Mesothelial cell of epicardium (in vitro differentiated cells): ENCODE data around the gene NFATC2. TPM values are rescaled to one million over a fixed set of nuclear protein-coding genes. Genes with fewer than 3 reads are reported as not detected.
A peak's percentile ranks its signal among the peaks of the same experiment; 100 is the strongest.

ENCODE experiments used
- DNase-seq, 2 experiments: peaks; one replicate each; pipeline ENCODE4 v3.0.0; 2021; ENCODE audit warnings: low spot score in 2 of 2; ENCODE audit not compliant: unreplicated experiment in 2 of 2
- H3K27ac Mint-ChIP-seq: 2 replicates; pipeline ENCODE4 v1.8.0; 2021; ENCODE audit warnings: mixed read lengths
- H3K27me3 Mint-ChIP-seq: 2 replicates; pipeline ENCODE4 v1.8.0; 2021; ENCODE audit warnings: low read depth, mixed read lengths
- H3K36me3 Mint-ChIP-seq: 2 replicates; pipeline ENCODE4 v1.8.0; 2021; ENCODE audit warnings: mixed read lengths
- H3K4me1 Mint-ChIP-seq: 2 replicates; pipeline ENCODE4 v1.8.0; 2021; ENCODE audit warnings: mixed read lengths
- H3K4me3 Mint-ChIP-seq: 2 replicates; pipeline ENCODE4 v1.8.0; 2021; ENCODE audit warnings: mild to moderate bottlenecking, moderate library complexity, mixed read lengths
- H3K9me3 Mint-ChIP-seq: 2 replicates; pipeline ENCODE4 v1.8.0; 2021; ENCODE audit warnings: mixed read lengths
- total RNA-seq: library from RNA; stranded (reverse); gene quantifications from 3 replicates; pipeline ENCODE4 v1.2.1, GENCODE V29; 2021
- TF ChIP-seq, protein P1 (sequence below): fragments of 200-600 bp; sonication (generic); IDR thresholded peaks from one replicate; pipeline ENCODE4 v1.5.0; 2021; ENCODE audit warnings: antibody characterized with exemption; ENCODE audit not compliant: unreplicated experiment

The NFATC2 gene
- total RNA-seq, 1 donor from 2014 or later = 14.0 TPM

DNA sequence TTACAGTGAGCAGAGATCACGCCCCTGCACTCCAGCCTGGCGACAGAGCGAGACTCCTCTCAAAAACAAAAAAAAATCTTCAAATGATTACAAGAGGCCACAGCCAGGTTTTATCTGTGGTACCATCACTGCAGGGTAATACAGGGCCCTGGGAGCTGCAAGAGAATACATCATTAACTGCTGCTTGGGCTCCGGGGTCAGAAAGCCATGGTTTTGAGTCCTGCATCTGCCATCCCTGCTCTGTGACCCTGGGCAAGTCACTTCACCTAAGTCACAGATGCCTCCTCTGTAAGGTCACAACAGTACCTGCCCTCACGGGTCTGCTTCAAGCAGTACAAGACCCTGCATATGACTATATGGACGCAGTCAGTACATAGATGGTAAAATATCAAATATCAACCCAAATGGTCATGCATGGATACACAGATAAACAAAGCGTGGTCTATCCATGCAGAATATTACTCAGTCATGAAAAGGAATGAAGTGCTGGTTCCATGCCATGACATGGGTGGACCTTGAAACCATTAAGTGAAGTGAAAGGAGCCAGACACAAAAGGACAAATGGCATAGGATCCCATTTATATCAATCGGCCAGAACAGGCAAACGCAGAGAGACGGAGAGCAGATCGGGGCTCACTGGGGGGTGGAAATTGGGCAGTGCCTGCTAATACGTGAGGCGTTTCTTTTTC lies 83.6 kb downstream of the NFATC2 start:
- TF ChIP-seq, protein P1, sequence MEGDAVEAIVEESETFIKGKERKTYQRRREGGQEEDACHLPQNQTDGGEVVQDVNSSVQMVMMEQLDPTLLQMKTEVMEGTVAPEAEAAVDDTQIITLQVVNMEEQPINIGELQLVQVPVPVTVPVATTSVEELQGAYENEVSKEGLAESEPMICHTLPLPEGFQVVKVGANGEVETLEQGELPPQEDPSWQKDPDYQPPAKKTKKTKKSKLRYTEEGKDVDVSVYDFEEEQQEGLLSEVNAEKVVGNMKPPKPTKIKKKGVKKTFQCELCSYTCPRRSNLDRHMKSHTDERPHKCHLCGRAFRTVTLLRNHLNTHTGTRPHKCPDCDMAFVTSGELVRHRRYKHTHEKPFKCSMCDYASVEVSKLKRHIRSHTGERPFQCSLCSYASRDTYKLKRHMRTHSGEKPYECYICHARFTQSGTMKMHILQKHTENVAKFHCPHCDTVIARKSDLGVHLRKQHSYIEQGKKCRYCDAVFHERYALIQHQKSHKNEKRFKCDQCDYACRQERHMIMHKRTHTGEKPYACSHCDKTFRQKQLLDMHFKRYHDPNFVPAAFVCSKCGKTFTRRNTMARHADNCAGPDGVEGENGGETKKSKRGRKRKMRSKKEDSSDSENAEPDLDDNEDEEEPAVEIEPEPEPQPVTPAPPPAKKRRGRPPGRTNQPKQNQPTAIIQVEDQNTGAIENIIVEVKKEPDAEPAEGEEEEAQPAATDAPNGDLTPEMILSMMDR = no peak
- Mint-ChIP-seq H3K36me3 (peaks cover 17% of the 10 kb centered on the region), H3K4me3 (no peak overlapping the region), H3K27me3 (no peaks in the 10 kb centered on the region), H3K4me1 (peaks cover 26% of the 10 kb centered on the region), H3K27ac (no peak overlapping the region), H3K9me3 (peaks cover 9% of the 10 kb centered on the region)
- DNase-seq = no peak

DNA sequence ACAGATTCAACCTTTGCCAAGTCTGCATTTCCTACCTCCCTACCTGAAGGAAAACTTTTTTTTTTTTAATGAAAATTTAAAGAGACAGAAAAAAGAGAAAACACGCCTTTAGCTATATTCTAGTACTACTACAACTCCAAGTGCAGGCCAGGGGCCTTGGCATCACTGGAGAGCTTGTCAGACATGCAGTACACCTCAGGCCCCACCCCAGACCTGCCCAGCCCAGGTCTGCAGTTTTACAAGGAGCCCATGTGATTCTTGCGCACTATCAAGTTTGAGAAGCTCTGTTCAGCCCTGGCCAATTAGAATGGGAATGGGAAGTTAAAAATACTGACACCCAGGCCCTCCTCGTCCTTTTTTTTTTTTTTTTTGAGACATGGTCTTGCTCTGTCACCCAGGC lies 85.0 kb downstream of the NFATC2 start:
- peak overlapping the region; percentile 95 for H3K27ac Mint-ChIP-seq
- no peak overlapping the region for H3K4me3 Mint-ChIP-seq
- H3K4me1 Mint-ChIP-seq = peaks cover 21% of the 10 kb centered on the region

DNA sequence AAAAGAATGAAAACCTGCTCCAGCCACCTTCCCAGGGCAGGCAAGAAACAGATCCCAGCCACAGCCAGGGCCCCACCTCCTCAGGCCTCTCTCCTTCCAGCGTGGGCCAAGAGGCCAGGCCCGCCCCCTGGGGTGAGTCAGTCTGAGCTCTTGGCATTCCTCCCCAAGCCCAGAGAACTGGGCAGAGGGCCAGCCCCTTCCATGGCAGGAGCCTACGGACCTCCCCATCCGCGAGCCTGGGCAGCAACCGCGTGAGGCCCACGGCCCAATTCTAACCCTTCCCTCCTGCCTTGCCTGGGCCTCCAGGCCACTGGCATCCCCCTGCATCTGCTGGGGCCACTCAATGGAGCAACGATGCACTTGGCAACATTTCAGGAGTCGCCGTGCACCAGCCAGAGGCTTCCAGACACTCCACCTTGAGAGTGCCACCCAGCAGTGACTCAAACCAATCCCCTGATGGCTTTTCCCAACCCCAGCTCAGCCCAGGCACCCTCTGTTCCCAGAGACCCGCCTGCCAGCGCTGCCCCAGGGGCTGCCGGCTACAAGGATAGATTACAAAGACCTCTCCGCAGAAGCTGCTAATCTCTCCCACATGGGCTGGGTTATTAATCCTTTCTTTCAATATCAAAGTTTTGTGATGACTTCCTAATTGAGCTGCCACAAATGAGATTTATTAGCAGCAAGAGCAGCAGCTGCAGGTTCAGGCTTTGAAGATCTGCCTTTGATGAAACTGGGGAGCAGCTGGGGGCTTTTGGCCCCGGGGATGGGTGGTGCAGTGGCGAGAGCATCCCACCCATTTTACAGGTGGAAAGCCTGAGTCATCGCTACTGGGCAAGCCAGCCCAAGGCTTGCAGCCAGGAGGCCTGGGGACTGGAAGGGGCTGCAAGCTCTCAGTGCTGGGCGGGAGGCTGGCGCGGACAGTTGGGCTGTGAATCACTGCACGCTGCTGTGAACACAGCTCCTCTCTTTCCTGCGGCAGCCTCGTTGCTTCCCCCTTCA lies 85.7 kb downstream of the NFATC2 start:
- TF ChIP-seq, protein P1 = no peak
- H3K27ac Mint-ChIP-seq = peak overlapping the region; percentile 95
- H3K4me1 Mint-ChIP-seq = peaks cover 21% of the 10 kb centered on the region
- peak; percentile 73 to 86 for DNase-seq
- H3K4me3 Mint-ChIP-seq = no peak overlapping the region
- no peaks in the 10 kb centered on the region for H3K27me3 Mint-ChIP-seq
- H3K9me3 Mint-ChIP-seq = peaks cover 11% of the 10 kb centered on the region
- H3K36me3 Mint-ChIP-seq = peaks cover 34% of the 10 kb centered on the region

More for the DNA sequence above, 85.0 kb downstream of the NFATC2 start:
- TF ChIP-seq, protein P1 = no peak
- Mint-ChIP-seq H3K27me3 (no peaks in the 10 kb centered on the region), H3K9me3 (peaks cover 11% of the 10 kb centered on the region), H3K36me3 (peaks cover 30% of the 10 kb centered on the region)
- DNase-seq = no peak

DNA sequence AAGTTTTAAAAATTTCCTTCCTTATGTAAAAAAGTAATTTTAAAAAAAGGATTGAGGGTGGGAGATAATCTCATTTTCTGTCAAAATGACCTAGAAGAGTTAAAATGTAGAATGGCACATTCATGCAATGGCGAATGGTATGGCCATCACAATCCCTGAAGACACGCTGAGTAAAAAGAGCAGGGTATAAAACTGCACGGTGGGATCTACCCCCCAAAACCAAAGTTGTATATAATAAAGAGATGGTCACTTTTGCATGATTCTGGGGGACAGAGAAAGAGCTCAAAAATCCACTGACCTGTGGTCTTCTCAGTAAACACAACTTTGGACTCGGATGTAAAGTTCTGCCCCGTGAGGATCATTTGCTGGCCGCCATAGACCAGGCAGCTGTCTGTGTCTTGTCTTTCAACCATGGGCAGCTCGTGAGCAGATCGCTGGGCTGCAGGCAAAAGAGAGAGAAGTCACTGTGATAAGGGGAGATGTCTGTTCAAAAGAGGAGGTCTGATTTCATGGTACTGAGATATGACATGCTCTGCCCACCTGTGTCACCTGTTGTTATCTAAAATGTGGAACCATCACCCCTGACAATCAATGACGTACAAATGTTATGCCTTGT lies 88.2 kb downstream of the NFATC2 start:
- H3K4me1 Mint-ChIP-seq = peaks cover 23% of the 10 kb centered on the region
- H3K27me3 Mint-ChIP-seq = no peaks in the 10 kb centered on the region
- peaks cover 11% of the 10 kb centered on the region for H3K9me3 Mint-ChIP-seq
- peaks cover 34% of the 10 kb centered on the region for H3K36me3 Mint-ChIP-seq
- H3K27ac Mint-ChIP-seq = no peak overlapping the region
- no peak for DNase-seq
- H3K4me3 Mint-ChIP-seq = no peak overlapping the region
- TF ChIP-seq, protein P1 = no peak

DNA sequence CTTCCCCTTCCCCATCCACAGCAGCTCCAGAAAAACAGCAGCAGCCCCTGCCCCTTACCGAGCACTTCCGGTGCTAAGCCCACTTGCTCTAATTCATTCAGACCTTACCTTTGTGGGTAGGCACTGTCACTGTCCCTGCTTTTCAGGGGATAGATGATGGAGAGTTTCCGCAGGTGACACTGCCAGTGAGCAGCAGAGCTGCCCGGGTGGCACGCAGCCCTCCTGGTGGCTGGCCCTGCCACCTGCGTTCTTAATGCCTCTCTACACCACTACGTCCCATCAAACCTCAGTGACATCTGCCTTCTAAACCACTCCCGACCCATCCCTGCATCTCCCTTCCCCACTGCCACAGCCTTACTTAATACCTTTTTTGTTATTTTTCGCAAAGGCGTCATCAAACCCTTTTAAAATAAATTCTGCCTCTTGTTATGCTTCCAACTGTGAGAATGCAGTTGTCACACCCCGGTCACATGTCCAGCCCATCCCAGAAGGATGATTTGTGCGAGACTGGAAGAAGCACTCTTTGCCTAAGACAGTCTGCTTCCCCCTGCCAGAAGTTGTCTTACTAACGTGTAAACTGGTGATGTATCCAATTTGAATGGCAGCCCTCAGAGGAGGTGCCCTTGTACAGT lies 89.7 kb downstream of the NFATC2 start:
- peaks cover 30% of the 10 kb centered on the region for H3K36me3 Mint-ChIP-seq
- no peaks in the 10 kb centered on the region for H3K27me3 Mint-ChIP-seq
- DNase-seq = no peak
- H3K9me3 Mint-ChIP-seq = peaks cover 11% of the 10 kb centered on the region
- TF ChIP-seq, protein P1 = no peak
- H3K4me1 Mint-ChIP-seq = peaks cover 27% of the 10 kb centered on the region
- no peak overlapping the region for H3K4me3 Mint-ChIP-seq
- H3K27ac Mint-ChIP-seq = no peak overlapping the region
